ENCODE results near the gene LRRTM3.

Gene LRRTM3

DNA sequence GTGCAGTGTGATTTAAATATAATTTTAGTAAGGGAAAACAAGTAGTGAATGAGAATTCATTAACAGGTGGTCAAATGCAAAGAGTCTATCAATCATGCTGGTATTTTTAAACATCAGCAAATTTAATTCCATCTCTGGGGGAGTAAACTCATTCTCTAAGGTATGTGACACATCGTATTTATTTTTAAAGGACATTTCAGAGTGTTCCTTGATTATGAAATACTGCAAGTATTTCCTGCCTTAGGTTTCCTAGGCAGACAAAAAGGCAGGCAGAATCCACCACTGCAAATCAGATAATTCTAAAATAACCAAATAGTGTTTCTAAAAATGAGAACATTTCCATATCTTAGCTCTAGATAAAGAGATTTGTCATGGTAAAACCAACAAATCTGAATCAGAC, 193.8 kb downstream of the LRRTM3 start:
- DNase-seq (ENCODE audit: low spot score), result peak; percentile 7

GRCh38 chr10:67127441-67127840, 201.6 kb downstream of the LRRTM3 start:
- no peak for DNase-seq (ENCODE audit: low spot score)

DNA sequence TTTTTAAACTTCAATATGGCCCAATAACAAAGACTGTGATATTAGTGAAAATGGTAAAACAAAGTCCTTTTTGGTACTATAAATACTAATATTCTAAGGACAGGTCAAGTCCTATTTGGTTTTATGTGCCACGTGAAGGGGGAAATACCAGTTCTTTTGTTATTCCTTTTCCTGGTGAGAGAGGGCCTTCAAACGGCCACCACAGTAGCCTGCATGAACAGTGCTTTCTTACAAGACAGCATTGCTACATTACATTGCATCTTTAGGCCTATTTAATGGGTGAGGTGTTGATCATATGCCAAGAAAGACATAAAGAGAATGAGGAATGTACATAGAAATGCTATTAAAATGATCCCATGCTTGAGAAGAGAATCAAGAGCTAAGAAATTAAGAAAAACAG, 214.8 kb downstream of the LRRTM3 start:
- no peak for DNase-seq (ENCODE audit: low spot score)

DNA sequence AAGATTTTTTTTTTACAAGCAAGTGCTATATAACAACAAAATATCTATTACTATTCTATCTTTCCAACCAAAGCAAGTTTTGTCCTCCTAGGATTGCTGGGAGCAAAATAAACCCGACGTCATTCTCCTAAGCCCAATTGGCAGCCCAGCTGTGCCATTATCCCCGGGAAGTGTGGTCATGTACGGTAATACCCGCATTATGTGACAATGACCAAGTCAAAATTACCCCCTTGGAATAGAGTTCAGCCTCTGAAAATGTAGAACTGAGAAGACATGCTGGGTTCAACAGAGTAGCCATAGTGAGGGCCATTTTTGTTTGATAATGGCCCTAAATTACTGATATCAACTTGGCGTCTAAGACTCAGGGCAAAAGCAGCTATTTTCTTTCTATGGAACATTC, 215.5 kb downstream of the LRRTM3 start:
- no peak for DNase-seq (ENCODE audit: low spot score)

DNA sequence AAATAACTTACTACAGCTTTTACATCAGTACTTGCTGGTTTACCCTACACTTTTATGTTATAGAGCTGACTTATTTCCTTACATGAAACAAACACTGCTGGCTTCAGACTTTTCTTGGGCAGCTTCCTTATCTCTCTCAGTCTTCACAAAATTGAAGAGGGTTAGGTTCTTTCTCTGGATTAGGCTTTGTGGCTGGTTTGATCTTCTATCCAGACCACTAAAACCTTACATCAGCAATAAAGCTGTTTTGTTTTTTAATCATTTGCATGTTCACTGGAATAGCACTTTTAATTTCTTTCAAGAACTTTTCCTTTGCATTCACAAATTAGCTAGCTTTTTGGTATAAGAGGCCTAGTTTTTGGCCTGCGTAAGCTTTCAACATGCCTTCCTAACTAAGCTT, 218.7 kb downstream of the LRRTM3 start:
- DNase-seq (ENCODE audit: low spot score), result no peak
